Peyer's patch (tissue), 4 donors: ENCODE results near the gene CFAP58. TPM values are rescaled to one million over a fixed set of nuclear protein-coding genes. Genes with fewer than 3 reads are reported as not detected.

Source experiments
- DNase-seq, 3 donors: peaks; one replicate each; pipeline ENCODE4 v3.0.0-alpha.2; 2017 to 2019
- H3K27ac ChIP-seq, 4 donors: fragments of 200-600 bp; sonication (generic); one replicate each; pipeline ENCODE4 v1.5.1; 2016 to 2019
- H3K27me3 ChIP-seq, 2 donors: fragments of 200-600 bp; sonication (generic); one replicate each; pipeline ENCODE4 v1.5.1; 2019
- H3K36me3 ChIP-seq, 3 donors: fragments of 200-600 bp; sonication (generic); one replicate each; pipeline ENCODE4 v1.5.1; 2016 to 2019
- H3K4me1 ChIP-seq, 4 donors: fragments of 200-600 bp; sonication (generic); one replicate each; pipeline ENCODE4 v1.5.1; 2016 to 2019
- H3K4me3 ChIP-seq, 4 donors: fragments of 200-600 bp; sonication (generic); 1 replicate in 3 of 4; 2 replicates in 1 of 4; pipeline ENCODE4 v1.5.1; 2016 to 2019; ENCODE audit warnings: mild to moderate bottlenecking in 1 of 4
- H3K9me3 ChIP-seq, 4 donors: fragments of 200-600 bp; sonication (generic); one replicate each; pipeline ENCODE4 v1.5.1; 2016 to 2019; ENCODE audit warnings: mild to moderate bottlenecking in 1 of 4
- CTCF ChIP-seq, 6 experiments: fragments of 450-650 bp in 4 of 6; fragments of 200-600 bp in 2 of 6; sonication (generic) in 1 of 6; IDR thresholded peaks; one replicate each; pipeline ENCODE4 v1.5.1; 2017 to 2019; ENCODE audit warnings: antibody characterized with exemption in 6 of 6, mild to moderate bottlenecking in 3 of 6, moderate library complexity in 1 of 6
- POLR2A ChIP-seq, 2 donors: fragments of 450-650 bp; IDR thresholded peaks; one replicate each; pipeline ENCODE4 v1.5.1; 2017; ENCODE audit warnings: antibody characterized with exemption in 2 of 2, mild to moderate bottlenecking in 2 of 2, moderate library complexity in 2 of 2
- total RNA-seq, 4 donors: library from RNA; depleted of rRNA; stranded (reverse); fragments of >200 nt; gene quantifications; one replicate each; pipeline ENCODE4 v1.1.0, GENCODE V29; 2016

Gene CFAP58
- 1 to 10 TPM in 1 of 4 donors, not detected in 3; 2.5 TPM for total RNA-seq

GRCh38 chr10:104353325-104354048 is at the start of gene CFAP58:
Gene CFAP58, plus strand, starts transcription at chr10:104353833. Its CDS starts 65 bp downstream, at chr10:104353898.
- no peaks in the 10 kb centered on the region for H3K9me3 ChIP-seq
- peaks cover 0 to 21% (median 0%) of the 10 kb centered on the region in 4 donors for H3K4me1 ChIP-seq
- no peak for TF ChIP-seq POLR2A (IDR thresholded peaks at IDR 0.05)
- TF ChIP-seq CTCF (IDR thresholded peaks at IDR 0.05): peak; percentile 53 to 84 (median 78)
- H3K4me3 ChIP-seq: peak within 1 kb of the TSS; percentile 28 to 55 (median 44)
- H3K36me3 ChIP-seq: no peaks in the 10 kb centered on the region
- H3K27me3 ChIP-seq: no peaks in the 10 kb centered on the region
- DNase-seq: peak; percentile 93 to 98 (median 96)
- no peak within 1 kb of the TSS for H3K27ac ChIP-seq

GRCh38 chr10:104304356-104304745 is 49.3 kb upstream of the CFAP58 start:
- TF ChIP-seq CTCF (IDR thresholded peaks at IDR 0.05): no peak
- no peak for TF ChIP-seq POLR2A (IDR thresholded peaks at IDR 0.05)
- no peak overlapping the region for H3K27ac ChIP-seq
- H3K4me3 ChIP-seq: no peak overlapping the region
- peaks cover 0 to 13% (median 3%) of the 10 kb centered on the region in 4 donors for H3K4me1 ChIP-seq
- H3K9me3 ChIP-seq: no peaks in the 10 kb centered on the region
- DNase-seq: no peak
- H3K27me3 ChIP-seq: no peaks in the 10 kb centered on the region
- no peaks in the 10 kb centered on the region for H3K36me3 ChIP-seq

GRCh38 chr10:104304927-104305326 is 48.7 kb upstream of the CFAP58 start:
- Histone ChIP-seq H3K27ac (peak overlapping the region in 1 of 4 donors; percentile 1), H3K27me3 (no peaks in the 10 kb centered on the region), H3K4me1 (peaks cover 0 to 13% (median 3%) of the 10 kb centered on the region in 4 donors), H3K36me3 (no peaks in the 10 kb centered on the region), H3K4me3 (no peak overlapping the region), H3K9me3 (no peaks in the 10 kb centered on the region)
- TF ChIP-seq CTCF (IDR thresholded peaks at IDR 0.05): no peak
- TF ChIP-seq POLR2A (IDR thresholded peaks at IDR 0.05): no peak
- DNase-seq: no peak

- H3K27ac ChIP-seq: no peak overlapping the region
These were observed 46.7 kb upstream of the CFAP58 start for GRCh38 chr10:104306897-104307296.

More at GRCh38 chr10:104306897-104307296, 46.7 kb upstream of the CFAP58 start:
- no peaks in the 10 kb centered on the region for H3K27me3 ChIP-seq
- H3K4me3 ChIP-seq: no peak overlapping the region
- no peak for TF ChIP-seq CTCF (IDR thresholded peaks at IDR 0.05)
- H3K36me3 ChIP-seq: no peaks in the 10 kb centered on the region
- peaks cover 0 to 4% (median 1%) of the 10 kb centered on the region in 4 donors for H3K4me1 ChIP-seq
- no peaks in the 10 kb centered on the region for H3K9me3 ChIP-seq
- no peak for DNase-seq
